Measurements from ENCODE around the gene GUCY1B1. TPM values are rescaled to one million over a fixed set of nuclear protein-coding genes. Genes with fewer than 3 reads are reported as not detected.

The GUCY1B1 gene
- total and polyA plus RNA-seq, 9 of the 15 experiments (the other 6 are each of a cell fraction or from before 2014, with no cell fraction given): not detected

GRCh38 chr4:155712846-155713245 is 46.0 kb upstream of the GUCY1B1 start (continued):
- no peak for TF ChIP-seq REST (IDR thresholded peaks at IDR 0.05; ENCODE audit: borderline replicate concordance)
- no peak for TF ChIP-seq REST (CRISPR knock-in tag; IDR thresholded peaks at IDR 0.05; ENCODE audit: low read depth)
- TF ChIP-seq NCOR1 (IDR thresholded peaks at IDR 0.05): no peak
- TF ChIP-seq ZFP91 (CRISPR knock-in tag; IDR thresholded peaks at IDR 0.05): no peak
- no peak for TF ChIP-seq LARP7 (IDR thresholded peaks at IDR 0.05)
- TF ChIP-seq BRF2 (IDR thresholded peaks at IDR 0.05; ENCODE audit: borderline replicate concordance, insufficient read depth, insufficient read length): no peak
- TF ChIP-seq FOSL1 (tag; conservative IDR thresholded peaks at IDR 0.05): no peak
- TF ChIP-seq GTF2A2 (tag; IDR thresholded peaks at IDR 0.05): no peak
